NCI-H1436 treated with DMSO at 0.1 percent for 48 hours (cell line): ENCODE data around the gene MSN.
"Not testable (repeated sequence)": the region's sequence is repeated elsewhere in the genome, so short reads cannot be mapped to it uniquely, and the experiment has no call there.

Experiments
- DNase-seq: peaks from one replicate; lab custom pipeline; 2025; lab: John Stamatoyannopoulos, UW

Gene MSN

GRCh38 chrX:65667503-65668376 is at the start of gene MSN:
Gene MSN, plus strand, starts transcription at chrX:65667654. Its CDS starts 188 bp downstream, at chrX:65667842.
- DNase-seq: no peak

GRCh38 chrX:65620096-65620705 is 47.3 kb upstream of the MSN start:
- DNase-seq: not testable (repeated sequence)

GRCh38 chrX:65630771-65631170 is 36.7 kb upstream of the MSN start:
- DNase-seq: no peak

GRCh38 chrX:65633826-65634225 is 33.6 kb upstream of the MSN start:
- no peak for DNase-seq

GRCh38 chrX:65634732-65635131 is 32.7 kb upstream of the MSN start:
- DNase-seq: no peak

GRCh38 chrX:65635378-65635777 is 32.1 kb upstream of the MSN start:
- DNase-seq: no peak

- no peak for DNase-seq
Measured at GRCh38 chrX:65635822-65636221, 31.6 kb upstream of the MSN start.

GRCh38 chrX:65636261-65636660 is 31.2 kb upstream of the MSN start:
- DNase-seq: not testable (repeated sequence)

GRCh38 chrX:65637335-65637734 is 30.1 kb upstream of the MSN start:
- DNase-seq: no peak

GRCh38 chrX:65642914-65643491 is 24.5 kb upstream of the MSN start:
- no peak for DNase-seq

- no peak for DNase-seq
Measured at GRCh38 chrX:65643531-65644052, 23.9 kb upstream of the MSN start.

- no peak for DNase-seq
Measured at GRCh38 chrX:65644621-65645289, 22.7 kb upstream of the MSN start.

GRCh38 chrX:65647801-65648200 is 19.7 kb upstream of the MSN start:
- no peak for DNase-seq

GRCh38 chrX:65652098-65652497 is 15.4 kb upstream of the MSN start:
- DNase-seq: no peak

- not testable (repeated sequence) for DNase-seq
Measured at GRCh38 chrX:65657009-65657441, 10.4 kb upstream of the MSN start.

- DNase-seq: no peak
Measured at GRCh38 chrX:65657659-65658058, 9.8 kb upstream of the MSN start.

GRCh38 chrX:65658229-65658628 is 9.2 kb upstream of the MSN start:
- no peak for DNase-seq

- DNase-seq: no peak
Measured at GRCh38 chrX:65667157-65667502, 324 bp upstream of the MSN start.

GRCh38 chrX:65668377-65669310 is 1.2 kb downstream of the MSN start:
- DNase-seq: peak; percentile 62

GRCh38 chrX:65671286-65671685 is 3.8 kb downstream of the MSN start:
- no peak for DNase-seq

GRCh38 chrX:65671966-65672365 is 4.5 kb downstream of the MSN start:
- no peak for DNase-seq
